SK-MEL-5 (cell line): ENCODE data around the gene HMGB4. TPM values are rescaled to one million over a fixed set of nuclear protein-coding genes. Genes with fewer than 3 reads are reported as not detected.

Experiments used
- DNase-seq: peaks from one replicate; pipeline ENCODE4 v3.0.0-alpha.2; 2016; ENCODE audit warnings: low read depth, low spot score
- in situ Hi-C: cut with HindIII; loops from 2 replicates; pipeline ENCODE4 v1.10.0; 2016; ENCODE audit warnings: low sequenced_read_pairs, high pct_unique_total_duplicates, low pct_unique_long_range_greater_than_20kb
- polyA plus RNA-seq, 2 experiments: library from polyadenylated mRNA; depleted of rRNA; stranded (reverse); fragments of >200 nt; gene quantifications; 2 replicates each; pipeline ENCODE4 v1.2.3, GENCODE V29; 2015
- total RNA-seq: library from RNA; depleted of rRNA; stranded (reverse); fragments of >200 nt; shearing (Covaris generic); gene quantifications from 2 replicates; pipeline ENCODE4 v1.2.3, GENCODE V29; 2014; rRNA removed

Gene HMGB4, protein sequence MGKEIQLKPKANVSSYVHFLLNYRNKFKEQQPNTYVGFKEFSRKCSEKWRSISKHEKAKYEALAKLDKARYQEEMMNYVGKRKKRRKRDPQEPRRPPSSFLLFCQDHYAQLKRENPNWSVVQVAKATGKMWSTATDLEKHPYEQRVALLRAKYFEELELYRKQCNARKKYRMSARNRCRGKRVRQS
- not detected in 2 replicates for total RNA-seq
- polyA plus RNA-seq (2015; cell fraction: cytosol; rRNA removed) = not detected in 2 replicates
- not detected in 2 replicates for polyA plus RNA-seq (2015; cell fraction: nucleus; rRNA removed)

DNA sequence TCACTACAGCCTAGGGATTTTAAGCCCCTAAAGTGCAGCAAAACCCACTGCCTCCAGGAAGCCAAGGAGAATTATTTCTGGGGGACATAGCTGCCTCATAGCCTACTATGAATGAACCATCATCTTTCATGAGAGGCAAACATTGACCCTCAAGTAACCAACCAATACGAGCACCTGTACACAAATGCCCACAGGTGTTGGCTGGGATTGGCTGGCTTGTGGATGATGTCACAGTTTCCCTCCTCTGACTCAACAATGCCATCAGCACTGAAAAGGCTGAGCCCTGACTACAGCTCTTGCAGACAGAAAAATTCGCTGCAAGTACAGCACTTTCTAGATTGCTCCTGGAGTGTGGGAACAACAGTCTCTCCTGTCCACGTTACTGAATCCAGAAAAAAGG, at the start of gene HMGB4:
Gene HMGB4, plus strand, starts transcription at position 301 of the 400 bp plus-strand sequence. CDS start 113 bp downstream, outside the sequence.
- in situ Hi-C loops = no loop called here
- DNase-seq = no peak

DNA sequence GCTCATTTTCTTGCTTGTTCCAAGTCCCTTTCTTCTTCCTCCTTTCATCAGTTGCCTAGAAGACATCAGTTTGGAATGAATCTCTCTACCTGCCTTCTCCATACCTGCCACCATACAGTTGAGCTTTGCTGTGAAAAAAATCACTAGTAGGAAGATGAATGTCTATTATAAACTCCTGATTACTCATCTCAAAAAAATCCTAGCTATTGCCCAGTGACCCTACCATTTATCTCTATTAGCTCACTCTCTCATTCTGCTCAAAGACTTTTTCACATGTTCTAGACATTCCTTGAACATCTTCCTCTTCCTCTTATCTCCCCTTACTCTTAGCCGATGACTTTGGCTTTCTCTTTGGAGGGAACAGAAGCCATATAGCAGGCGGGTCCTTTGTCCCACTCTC, 49.7 kb upstream of the HMGB4 start:
- in situ Hi-C loops = no loop called here
- DNase-seq = no peak

DNA sequence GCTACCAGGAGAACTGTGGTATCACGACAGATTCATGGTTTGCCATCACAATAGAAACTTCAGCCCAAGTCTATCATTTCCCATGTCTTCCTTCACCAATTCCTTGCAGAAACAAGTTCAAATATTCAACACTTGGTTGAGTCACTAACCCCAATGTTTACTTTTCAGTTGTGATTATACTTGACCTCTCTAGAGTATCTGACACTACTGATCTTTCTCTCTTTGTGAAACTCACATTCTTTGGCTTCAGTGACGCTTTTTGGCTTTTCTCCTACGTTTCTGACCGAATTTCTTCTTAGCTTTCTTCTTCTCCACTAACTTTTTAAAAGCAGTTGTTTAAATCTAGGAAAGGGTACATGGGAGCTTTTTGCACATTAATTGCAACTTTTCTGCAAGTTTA, 48.8 kb upstream of the HMGB4 start:
- no peak for DNase-seq
- in situ Hi-C loops = no loop called here

DNA sequence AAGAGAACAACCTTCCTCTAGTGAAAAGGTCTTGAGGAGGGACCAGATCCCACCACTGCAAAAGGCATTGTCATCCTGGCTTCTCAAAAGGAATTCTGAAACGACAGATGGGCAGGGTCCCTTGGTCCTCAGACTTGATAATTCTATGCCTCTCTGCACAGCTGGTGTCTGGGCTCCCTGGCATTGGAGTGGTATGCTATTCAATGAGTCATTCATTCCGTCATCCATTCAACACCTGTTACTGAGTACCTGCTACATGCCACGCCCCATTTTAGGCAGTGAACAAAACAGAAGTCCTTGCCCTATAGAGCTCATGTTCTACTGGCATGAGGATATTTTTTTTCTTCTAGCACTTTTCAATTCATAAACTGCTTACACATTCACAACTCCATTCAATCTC, 45.8 kb upstream of the HMGB4 start:
- in situ Hi-C loops = no loop called here
- no peak for DNase-seq

DNA sequence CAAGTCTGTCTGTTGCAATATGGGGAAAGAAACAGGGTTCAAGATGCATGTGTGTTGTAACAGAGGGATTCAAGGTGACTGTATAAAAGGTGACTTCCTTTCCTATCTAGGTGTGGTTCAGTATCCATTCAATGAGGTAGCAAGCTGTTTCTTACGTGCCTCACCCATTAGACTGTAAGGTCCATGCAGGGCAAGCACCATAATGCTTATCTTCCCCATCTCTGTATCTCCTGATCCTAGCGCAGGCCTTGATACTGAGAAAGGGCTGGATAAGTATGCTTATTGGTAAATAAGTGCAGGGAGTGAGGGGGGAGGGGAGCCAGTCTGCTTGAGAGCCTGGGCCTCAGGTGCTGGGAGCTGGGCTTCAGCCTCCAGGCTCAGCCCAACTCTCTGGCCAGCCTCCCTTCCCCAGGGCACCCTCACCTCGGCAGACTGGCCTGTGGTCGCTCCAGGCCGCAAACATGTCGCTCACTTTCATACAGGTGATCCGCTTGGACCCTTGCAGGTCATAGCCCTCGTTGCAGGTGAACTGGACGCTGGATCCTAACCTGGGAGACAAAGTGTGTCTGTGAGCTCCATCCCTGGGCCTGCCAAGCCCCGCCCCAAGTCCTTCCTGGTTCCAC, 44.5 kb upstream of the HMGB4 start:
- in situ Hi-C loops = no loop called here
- no peak for DNase-seq

DNA sequence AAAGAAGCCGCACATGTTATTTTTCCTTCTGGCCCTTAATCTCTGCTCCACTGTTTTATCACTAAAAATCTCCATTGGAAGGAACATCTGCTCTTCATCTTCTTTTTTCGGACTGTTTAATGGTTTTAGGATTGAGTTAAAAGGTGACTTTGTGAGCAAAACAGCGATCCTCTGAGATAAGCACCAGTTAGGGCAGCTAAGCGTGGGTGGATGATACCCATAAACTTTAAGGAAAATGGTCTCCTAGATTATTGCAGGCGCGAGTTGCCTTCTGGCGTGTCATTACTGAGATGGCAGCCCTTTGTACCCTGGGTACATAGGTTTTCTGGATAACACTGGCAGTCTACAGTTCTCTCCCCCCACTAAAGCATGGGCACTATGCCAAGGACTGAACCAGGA, 44.0 kb upstream of the HMGB4 start:
- in situ Hi-C loops = no loop called here
- no peak for DNase-seq

DNA sequence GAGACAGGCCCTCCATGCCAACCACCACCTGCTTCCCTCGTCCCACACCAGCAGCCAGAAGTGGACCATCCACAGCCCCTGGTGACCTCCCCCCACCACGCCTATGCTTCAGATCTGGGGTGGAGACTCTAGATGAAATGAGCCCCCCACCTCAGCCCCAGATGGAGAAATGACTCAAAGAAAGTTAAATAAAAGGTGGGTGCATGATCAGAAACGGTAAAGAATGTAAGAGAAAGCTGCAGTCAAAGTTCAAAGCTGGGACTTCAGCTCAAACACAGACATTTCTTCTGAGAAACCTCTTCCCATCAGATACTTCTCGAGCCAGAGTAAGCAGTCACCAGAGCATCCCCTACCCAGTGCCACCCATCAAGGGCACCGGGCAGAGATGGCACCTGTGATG, 43.1 kb upstream of the HMGB4 start:
- no peak for DNase-seq
- in situ Hi-C loops = no loop called here

DNA sequence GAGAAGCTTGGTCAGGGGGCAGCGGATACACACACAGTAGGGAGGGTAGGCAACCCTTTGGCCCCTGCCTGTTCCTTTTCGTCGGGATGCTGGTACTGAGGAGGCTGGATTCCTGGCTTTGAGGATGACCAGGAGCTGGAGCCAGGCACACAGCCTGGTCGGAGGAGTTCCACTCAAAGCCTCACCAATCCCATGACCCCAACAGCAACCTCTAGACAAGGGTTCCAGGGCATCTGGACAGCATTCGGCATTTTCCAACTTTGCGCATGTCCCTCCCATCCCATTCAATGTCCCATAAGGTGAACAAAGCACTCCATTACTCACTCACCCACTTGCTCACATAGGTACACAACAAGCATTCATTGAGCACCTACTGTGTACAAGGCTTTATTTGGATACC, 42.6 kb upstream of the HMGB4 start:
- in situ Hi-C loops = no loop called here
- DNase-seq = no peak

DNA sequence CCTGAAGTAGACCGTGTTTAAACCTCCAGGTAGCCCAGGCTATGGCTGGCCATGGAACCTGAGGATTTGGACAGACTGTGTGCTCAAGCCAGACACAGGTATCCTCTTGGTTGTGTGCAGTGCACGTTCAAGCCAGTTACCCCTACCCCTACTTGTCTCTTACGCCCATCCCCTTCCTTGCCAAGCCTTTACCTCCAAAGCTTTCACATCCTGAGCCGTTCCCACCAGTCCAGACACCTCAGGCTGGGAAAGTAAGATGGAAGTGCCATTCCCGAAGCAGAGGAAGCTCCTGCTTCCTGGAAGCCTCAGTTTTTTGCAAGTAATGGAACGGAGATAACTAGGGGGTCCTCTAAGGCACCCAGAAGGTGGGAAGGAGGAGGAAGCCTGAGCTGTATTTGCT, 41.5 kb upstream of the HMGB4 start:
- no peak for DNase-seq
- in situ Hi-C loops = no loop called here

DNA sequence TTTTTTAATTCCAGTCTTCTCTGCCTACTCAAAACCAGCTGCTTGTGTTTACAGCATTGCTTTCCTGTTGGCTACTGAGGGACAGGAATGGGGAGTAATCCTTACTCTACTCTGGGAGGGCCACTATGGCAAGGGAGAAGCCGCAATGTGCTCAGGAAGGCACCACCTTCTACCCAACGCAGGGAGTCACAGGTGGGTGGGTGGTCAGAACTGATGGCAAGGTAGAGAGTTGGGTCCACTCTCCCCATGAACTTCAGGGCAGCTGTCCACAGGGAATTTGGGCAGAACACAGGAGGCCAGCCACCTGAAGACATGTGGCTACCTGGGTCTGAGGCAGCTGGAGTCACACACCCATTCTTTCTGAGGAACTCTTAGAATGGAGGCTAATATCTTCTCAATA, 40.5 kb upstream of the HMGB4 start:
- no peak for DNase-seq
- in situ Hi-C loops = no loop called here

DNA sequence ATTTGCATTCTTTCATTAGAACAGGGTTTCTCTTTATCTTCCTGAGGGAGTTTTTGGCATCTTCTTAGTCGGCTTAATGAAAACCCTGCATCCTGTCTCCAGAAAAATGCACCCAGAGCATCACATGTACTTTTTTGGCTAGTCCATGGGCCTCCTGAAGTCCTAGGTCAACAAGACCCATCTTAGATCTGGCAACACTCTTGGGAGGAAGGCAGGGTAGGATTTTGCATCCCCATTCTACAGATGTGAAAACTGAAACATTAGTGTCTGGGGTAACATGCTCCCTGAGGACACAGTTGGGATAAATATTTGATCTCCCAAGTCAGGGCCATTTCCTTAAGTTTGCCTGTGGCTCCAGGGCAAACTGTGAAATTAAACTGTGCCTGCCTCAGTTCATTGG, 40.0 kb upstream of the HMGB4 start:
- DNase-seq = no peak
- in situ Hi-C loops = no loop called here

DNA sequence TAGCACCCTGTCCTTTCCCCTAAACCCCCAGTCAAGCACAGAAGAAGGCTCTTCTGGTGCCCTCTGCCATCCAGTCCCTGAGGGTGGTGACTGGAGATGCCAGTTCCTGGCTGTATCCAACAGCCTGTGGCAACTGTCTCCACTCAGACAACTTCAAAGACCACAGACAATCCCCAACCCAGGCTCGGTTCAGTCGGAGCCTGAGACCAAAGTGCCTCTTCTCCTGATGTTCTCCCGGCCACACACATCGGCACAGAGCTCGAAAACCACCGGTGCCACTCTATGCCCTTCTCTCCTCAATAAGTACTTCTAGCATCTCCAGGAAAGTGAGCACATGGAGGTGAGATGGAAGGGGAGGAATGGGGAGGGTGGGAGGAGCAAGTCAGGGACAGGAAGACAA, 39.6 kb upstream of the HMGB4 start:
- no peak for DNase-seq
- in situ Hi-C loops = no loop called here

DNA sequence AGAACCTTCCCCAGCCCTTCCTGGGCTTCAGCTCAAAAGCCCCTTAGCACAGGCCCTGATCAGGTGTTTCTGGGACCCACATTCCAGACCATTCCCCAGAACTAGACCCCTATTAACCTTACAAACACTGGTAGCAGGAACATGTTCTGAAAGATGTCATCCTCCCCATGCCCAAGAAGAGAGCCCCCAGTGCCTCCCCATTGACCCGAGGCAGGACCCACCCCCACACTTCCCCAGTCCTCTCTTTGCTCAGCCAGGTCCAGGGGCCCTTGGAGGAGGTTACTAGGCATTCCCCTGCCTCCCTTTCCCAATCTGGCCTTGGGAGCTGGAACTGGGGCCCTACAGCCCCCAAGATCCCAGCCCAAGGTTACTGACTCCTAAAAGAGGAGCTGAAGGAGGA, 38.9 kb upstream of the HMGB4 start:
- in situ Hi-C loops = no loop called here
- DNase-seq = no peak

DNA sequence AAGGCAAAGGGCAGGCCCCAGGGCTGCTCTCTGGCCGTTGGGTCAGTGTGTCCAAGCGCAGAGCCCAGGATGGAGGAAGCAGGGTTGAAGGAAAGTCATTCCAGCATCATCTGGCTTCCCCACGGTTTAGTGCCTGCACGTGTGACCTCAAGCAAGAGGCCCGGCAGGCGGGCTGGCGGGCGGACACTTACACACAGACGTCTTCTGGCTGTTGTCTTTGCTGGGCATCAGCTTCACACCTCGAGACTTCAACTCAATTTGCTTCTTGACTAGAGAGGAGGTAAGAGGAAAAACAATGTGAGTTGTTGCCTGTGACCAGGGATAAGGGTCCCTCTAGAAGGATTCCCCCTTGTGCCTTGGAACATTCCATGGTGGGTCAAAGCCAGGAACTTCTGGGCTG, 38.4 kb upstream of the HMGB4 start:
- in situ Hi-C loops = no loop called here
- DNase-seq = no peak

DNA sequence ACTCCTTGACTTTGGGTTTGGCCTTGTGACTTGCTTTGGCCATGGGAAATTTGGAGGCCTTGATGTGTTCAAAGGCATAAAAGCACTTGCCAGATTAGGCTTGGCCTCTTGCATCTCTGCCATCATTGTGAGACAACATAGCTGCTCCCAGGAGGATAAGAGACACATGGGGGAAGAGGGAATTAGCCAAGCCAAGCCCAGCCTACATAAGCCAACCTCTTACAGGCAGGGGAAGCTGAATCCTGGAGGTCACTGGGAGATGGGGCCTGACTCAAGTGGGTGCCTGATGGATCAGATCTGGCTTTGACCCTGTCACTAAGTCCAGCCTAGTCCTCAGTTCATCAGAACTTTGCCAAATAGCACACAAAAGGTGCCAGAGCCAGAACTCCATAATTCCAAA, 37.6 kb upstream of the HMGB4 start:
- in situ Hi-C loops = no loop called here
- no peak for DNase-seq

DNA sequence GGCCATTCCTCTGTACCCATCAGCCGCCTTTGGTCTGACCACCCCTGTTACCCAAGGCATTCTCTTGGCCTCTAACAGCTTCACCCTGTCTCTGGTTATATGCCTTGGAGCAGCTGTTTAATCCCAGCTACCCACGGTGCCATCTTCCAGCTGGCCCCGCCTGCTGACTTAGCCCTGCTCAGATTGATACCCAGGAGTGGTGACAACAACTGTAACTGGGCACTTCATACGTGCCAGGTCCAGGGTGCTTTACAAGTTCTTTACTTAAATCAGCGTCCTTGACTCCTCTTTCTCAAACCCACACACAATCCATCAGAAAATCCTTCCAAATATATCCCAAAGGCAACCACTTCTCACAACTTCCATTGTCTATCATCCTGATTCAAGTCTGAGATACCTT, 37.2 kb upstream of the HMGB4 start:
- DNase-seq = no peak
- in situ Hi-C loops = no loop called here

DNA sequence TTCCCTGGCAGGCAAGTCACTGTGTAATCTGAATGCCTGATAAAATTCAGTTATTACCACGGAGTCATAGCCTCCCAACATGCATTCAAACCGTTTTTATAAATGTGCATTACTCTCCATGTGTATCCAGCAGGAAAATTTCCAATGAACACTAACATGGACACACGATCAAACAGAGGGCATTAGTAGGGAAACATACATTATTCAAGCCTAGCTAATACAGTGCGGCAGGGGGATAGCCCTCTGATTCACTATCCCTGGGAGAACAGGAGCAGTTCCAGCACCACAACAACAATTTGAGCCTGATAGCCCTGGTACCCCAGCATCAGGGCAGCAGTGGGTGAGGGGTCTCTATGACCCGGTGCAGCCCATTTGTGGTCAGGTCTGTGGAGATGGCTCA, 35.8 kb upstream of the HMGB4 start:
- no peak for DNase-seq
- in situ Hi-C loops = no loop called here

DNA sequence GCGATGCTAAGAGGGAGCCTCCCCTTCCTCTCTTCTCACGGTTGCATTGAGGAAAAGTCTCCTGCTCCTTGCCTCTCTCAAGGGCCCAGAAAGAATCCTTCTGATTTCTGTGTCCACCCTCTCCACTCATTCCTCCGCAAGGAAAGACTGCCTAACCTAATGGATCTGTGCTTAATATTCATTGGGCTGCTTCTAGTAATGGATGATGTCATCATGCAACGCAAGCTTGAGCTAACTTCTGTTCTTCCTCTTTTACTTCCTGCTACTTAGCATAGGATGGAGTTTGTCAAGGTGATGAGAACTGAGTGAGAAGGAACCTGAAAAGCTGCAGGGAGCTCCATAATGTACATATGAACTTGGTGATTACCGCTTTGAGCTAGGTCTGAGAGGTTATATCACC, 35.2 kb upstream of the HMGB4 start:
- in situ Hi-C loops = no loop called here
- no peak for DNase-seq

DNA sequence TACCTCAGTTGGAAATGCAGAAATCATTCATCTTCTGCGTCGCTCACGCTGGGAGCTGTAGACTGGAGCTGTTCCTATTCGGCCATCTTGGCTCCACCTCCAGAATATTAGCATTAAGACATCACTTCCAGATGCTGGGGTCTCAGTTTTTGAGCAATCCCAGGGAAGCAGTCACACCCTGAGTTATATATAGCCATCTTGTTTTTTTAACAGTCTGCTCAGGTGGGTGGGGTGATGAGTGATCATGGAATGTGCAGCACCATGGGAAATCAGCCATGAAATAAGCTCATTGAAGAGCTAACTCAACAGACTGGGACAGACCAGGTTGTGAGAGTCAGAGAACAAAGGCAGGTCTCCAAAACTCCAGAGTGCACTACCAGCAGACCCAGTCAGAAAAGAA, 27.0 kb upstream of the HMGB4 start:
- in situ Hi-C loops = no loop called here

DNA sequence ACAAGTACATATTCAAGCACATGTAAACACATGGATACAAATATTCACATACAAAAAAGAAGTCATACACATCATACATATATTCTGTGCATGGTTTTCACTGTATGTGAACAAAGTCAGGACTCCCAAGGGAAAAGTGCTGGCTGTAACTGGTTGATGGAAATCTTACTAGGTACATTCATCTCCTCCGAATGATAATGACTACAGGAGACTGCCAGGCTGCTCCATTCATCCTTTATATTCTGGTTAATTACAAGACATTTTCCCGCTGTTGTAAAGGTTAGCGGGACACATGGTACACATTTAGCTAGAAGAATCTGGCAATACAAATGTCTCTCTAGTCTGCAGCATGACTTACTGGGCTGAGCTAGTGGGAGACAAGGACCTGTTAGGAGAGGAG, 26.2 kb upstream of the HMGB4 start:
- in situ Hi-C loops = no loop called here
- DNase-seq = no peak

More for the DNA sequence above, 27.0 kb upstream of the HMGB4 start:
- DNase-seq = no peak
